Measurements from ENCODE around the gene PCDHGA9. TPM values are rescaled to one million over a fixed set of nuclear protein-coding genes. Genes with fewer than 3 reads are reported as not detected.
"Not testable (repeated sequence)": the region's sequence is repeated elsewhere in the genome, so short reads cannot be mapped to it uniquely, and the experiment has no call there.

PCDHGA9 gene
- total and polyA plus RNA-seq, 2 experiments from 2014 or later = 0.71 to 2.6 TPM

DNA sequence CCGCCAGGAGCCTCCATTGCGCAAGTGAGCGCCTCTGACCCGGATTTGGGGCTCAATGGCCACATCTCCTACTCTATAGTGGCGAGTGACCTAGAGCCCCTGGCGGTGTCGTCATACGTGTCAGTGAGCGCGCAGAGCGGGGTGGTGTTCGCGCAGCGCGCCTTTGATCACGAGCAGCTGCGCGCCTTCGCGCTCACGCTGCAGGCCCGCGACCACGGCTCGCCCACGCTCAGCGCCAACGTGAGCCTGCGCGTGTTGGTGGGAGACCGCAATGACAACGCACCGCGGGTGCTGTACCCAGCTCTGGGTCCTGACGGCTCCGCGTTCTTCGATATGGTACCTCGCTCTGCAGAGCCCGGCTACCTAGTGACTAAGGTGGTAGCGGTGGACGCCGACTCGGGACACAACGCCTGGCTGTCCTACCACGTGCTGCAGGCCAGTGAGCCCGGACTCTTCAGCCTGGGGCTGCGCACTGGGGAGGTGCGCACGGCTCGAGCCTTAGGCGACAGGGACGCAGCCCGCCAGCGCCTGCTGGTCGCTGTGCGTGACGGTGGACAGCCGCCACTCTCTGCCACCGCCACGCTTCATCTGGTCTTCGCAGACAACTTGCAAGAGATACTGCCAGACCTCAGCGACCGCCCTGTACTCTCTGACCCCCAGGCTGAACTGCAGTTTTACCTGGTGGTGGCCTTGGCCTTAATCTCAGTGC is 7.2 kb downstream of the PCDHGA9 start:
- Histone ChIP-seq H3K9me3 (ENCODE audit: low read depth) (no peaks in the 10 kb centered on the region), H4K20me1 (ENCODE audit: insufficient read depth) (no peaks in the 10 kb centered on the region), H3K9me2 (ENCODE audit: insufficient read depth) (no peaks in the 10 kb centered on the region), H3K9ac (no peak overlapping the region), H3K4me3 (no peak overlapping the region), H3K4me1 (ENCODE audit: insufficient read depth) (no peaks in the 10 kb centered on the region; the same call in 1 of the 2 replicates), H3K27ac (no peak overlapping the region), H3K4me2 (ENCODE audit: unreplicated experiment) (no peak overlapping the region), H3K36me3 (ENCODE audit: low read depth) (no peaks in the 10 kb centered on the region), H3K79me2 (ENCODE audit: insufficient read depth) (peaks cover 6% of the 10 kb centered on the region; the same call in 1 of the 2 replicates), H3K27me3 (replicated peaks; ENCODE audit: insufficient read depth) (no peaks in the 10 kb centered on the region), H3F3A (ENCODE audit: insufficient read depth) (peaks cover 5% of the 10 kb centered on the region; the same call in 1 of the 2 replicates), H2AFZ (no peak overlapping the region)
- DNase-seq = no peak
- in situ Hi-C loops (cut with MboI) = no loop called here
- WGBS, 2 experiments (ENCODE audit: low coverage in 1 of 2, low lambda C conversion rate in 2 of 2, missing lambda C conversion rate in 2 of 2) = 28 to 30% methylated on average over 56 to 59 of the region's 64 CpGs
- no peak for TF ChIP-seq EZH2phosphoT487 (IDR thresholded peaks at IDR 0.05; ENCODE audit: insufficient read depth, low read depth)
- TF ChIP-seq EZH2 (IDR thresholded peaks at IDR 0.05; ENCODE audit: insufficient read depth, poor library complexity, severe bottlenecking) = no peak

DNA sequence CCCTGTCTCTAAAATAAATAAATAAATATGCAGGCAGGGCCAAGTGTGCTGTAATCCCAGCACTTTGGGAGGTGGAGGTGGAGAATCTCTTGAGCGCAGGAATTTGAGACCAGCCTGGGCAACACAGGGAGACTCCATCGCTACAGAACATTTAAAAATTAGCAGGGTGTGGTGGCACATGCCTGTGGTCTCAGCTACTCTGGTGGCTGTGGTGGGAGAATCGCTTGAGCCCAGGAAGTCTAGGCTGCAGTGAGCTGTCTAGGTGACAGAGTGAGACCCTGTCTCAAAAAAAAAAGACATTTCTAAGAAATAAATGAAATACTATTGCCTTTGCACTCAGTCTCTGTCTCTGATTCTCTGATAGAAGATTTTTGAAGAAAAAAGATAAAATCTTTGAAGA is 9.0 kb downstream of the PCDHGA9 start:
- Histone ChIP-seq H3K9me2 (ENCODE audit: insufficient read depth) (no peaks in the 10 kb centered on the region), H2AFZ (no peak overlapping the region), H4K20me1 (ENCODE audit: insufficient read depth) (no peaks in the 10 kb centered on the region), H3K4me2 (ENCODE audit: unreplicated experiment) (no peak overlapping the region), H3K27ac (no peak overlapping the region), H3K27me3 (replicated peaks; ENCODE audit: insufficient read depth) (no peaks in the 10 kb centered on the region), H3F3A (ENCODE audit: insufficient read depth) (peaks cover 5% of the 10 kb centered on the region; the same call in 1 of the 2 replicates), H3K9me3 (ENCODE audit: low read depth) (no peaks in the 10 kb centered on the region), H3K9ac (no peak overlapping the region), H3K4me3 (no peak overlapping the region), H3K36me3 (ENCODE audit: low read depth) (no peaks in the 10 kb centered on the region), H3K79me2 (ENCODE audit: insufficient read depth) (peaks cover 6% of the 10 kb centered on the region; the same call in 1 of the 2 replicates), H3K4me1 (ENCODE audit: insufficient read depth) (no peaks in the 10 kb centered on the region; the same call in 1 of the 2 replicates)
- TF ChIP-seq EZH2 (IDR thresholded peaks at IDR 0.05; ENCODE audit: insufficient read depth, poor library complexity, severe bottlenecking) (no peak), EZH2phosphoT487 (IDR thresholded peaks at IDR 0.05; ENCODE audit: insufficient read depth, low read depth) (no peak)
- in situ Hi-C loops (cut with MboI) = no loop called here
- WGBS, 2 experiments (ENCODE audit: low coverage in 1 of 2, low lambda C conversion rate in 2 of 2, missing lambda C conversion rate in 2 of 2) = 52 to 60% methylated on average over 3 of the region's 3 CpGs
- DNase-seq = no peak

DNA sequence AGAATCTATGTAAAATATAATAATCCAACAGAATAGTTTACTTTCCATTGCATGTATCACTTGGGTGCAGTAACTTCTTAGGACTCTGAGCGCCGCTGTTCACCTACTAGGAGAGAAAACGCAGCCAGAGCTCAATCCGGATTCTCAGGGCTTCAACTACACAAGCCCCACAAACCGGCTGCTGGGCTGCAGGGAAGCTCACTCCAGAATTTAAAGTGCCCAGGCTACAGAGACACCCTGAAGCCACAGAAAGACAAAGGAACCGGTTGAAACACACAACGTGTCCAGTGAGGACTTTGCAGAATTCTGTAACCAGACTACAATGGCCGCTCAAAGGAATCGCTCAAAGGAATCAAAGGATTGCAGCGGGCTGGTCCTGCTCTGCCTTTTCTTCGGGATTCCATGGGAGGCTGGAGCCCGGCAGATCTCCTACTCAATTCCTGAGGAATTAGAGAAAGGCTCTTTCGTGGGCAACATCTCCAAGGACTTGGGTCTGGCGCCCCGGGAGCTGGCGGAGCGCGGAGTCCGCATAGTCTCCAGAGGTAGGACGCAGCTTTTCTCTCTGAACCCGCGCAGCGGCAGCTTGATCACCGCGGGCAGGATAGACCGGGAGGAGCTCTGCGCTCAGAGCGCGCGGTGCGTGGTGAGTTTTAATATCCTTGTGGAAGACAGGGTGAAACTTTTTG is 10.4 kb downstream of the PCDHGA9 start, which contains the start of gene PCDHGA10:
Gene PCDHGA10, plus strand, starts transcription at position 134 of the 686 bp plus-strand sequence. Its CDS starts 189 bp downstream, at position 323.
- peak within 1 kb of the TSS; percentile 87 for H2AFZ ChIP-seq
- WGBS, 2 experiments (ENCODE audit: low coverage in 1 of 2, low lambda C conversion rate in 2 of 2, missing lambda C conversion rate in 2 of 2) = 25 to 35% methylated on average over 31 of the region's 31 CpGs
- no peaks in the 10 kb centered on the region for H3K9me3 ChIP-seq (ENCODE audit: low read depth)
- in situ Hi-C loops (cut with MboI) = no loop called here
- peak within 1 kb of the TSS; percentile 35 for H3K9ac ChIP-seq
- no peaks in the 10 kb centered on the region for H3K27me3 ChIP-seq (replicated peaks; ENCODE audit: insufficient read depth)
- H3K36me3 ChIP-seq (ENCODE audit: low read depth) = no peaks in the 10 kb centered on the region
- no peak for TF ChIP-seq EZH2 (IDR thresholded peaks at IDR 0.05; ENCODE audit: insufficient read depth, poor library complexity, severe bottlenecking)
- TF ChIP-seq EZH2phosphoT487 (IDR thresholded peaks at IDR 0.05; ENCODE audit: insufficient read depth, low read depth) = no peak
- peaks cover 6% of the 10 kb centered on the region; the same call in 1 of the 2 replicates for H3K79me2 ChIP-seq (ENCODE audit: insufficient read depth)
- H4K20me1 ChIP-seq (ENCODE audit: insufficient read depth) = no peaks in the 10 kb centered on the region
- no peaks in the 10 kb centered on the region for H3K9me2 ChIP-seq (ENCODE audit: insufficient read depth)
- peaks cover 2% of the 10 kb centered on the region for H3F3A ChIP-seq (ENCODE audit: insufficient read depth)
- H3K4me1 ChIP-seq (ENCODE audit: insufficient read depth) = peaks cover 5% of the 10 kb centered on the region; the same call in 1 of the 2 replicates
- peak; percentile 94 for DNase-seq
- peak within 1 kb of the TSS; percentile 70 for H3K4me3 ChIP-seq
- H3K27ac ChIP-seq = no peak within 1 kb of the TSS
- peak within 1 kb of the TSS; percentile 66 for H3K4me2 ChIP-seq (ENCODE audit: unreplicated experiment)

DNA sequence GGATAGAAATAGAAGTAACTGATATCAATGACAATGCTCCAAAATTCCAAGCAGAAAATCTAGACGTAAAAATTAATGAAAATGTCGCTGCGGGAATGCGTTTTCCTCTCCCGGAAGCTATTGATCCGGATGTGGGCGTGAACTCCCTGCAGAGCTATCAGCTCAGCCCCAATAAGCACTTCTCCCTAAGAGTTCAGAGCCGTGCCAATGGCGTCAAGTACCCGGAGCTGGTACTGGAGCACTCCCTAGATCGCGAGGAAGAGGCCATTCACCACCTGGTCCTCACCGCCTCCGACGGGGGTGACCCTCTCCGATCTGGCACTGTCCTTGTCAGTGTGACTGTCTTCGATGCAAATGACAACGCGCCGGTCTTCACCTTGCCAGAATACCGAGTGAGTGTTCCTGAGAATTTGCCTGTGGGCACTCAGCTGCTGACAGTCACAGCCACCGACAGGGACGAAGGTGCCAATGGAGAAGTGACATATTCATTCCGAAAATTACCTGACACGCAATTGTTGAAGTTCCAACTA is 11.0 kb downstream of the PCDHGA9 start:
- no peaks in the 10 kb centered on the region for H4K20me1 ChIP-seq (ENCODE audit: insufficient read depth)
- H3K9me3 ChIP-seq (ENCODE audit: low read depth) = no peaks in the 10 kb centered on the region
- TF ChIP-seq EZH2phosphoT487 (IDR thresholded peaks at IDR 0.05; ENCODE audit: insufficient read depth, low read depth) = no peak
- no peak for TF ChIP-seq EZH2 (IDR thresholded peaks at IDR 0.05; ENCODE audit: insufficient read depth, poor library complexity, severe bottlenecking)
- no peaks in the 10 kb centered on the region for H3K27me3 ChIP-seq (replicated peaks; ENCODE audit: insufficient read depth)
- peaks cover 5% of the 10 kb centered on the region; the same call in 1 of the 2 replicates for H3K4me1 ChIP-seq (ENCODE audit: insufficient read depth)
- H3K79me2 ChIP-seq (ENCODE audit: insufficient read depth) = peaks cover 10% of the 10 kb centered on the region
- 27% methylated on average over 25 of the region's 25 CpGs for WGBS, 2 experiments (ENCODE audit: low coverage in 1 of 2, low lambda C conversion rate in 2 of 2, missing lambda C conversion rate in 2 of 2)
- H3K9me2 ChIP-seq (ENCODE audit: insufficient read depth) = no peaks in the 10 kb centered on the region
- peak overlapping the region; percentile 70 for H3K4me3 ChIP-seq
- no peak for DNase-seq
- no peak overlapping the region for H3K27ac ChIP-seq
- peak overlapping the region; percentile 87 for H2AFZ ChIP-seq
- peak overlapping the region; percentile 66 for H3K4me2 ChIP-seq (ENCODE audit: unreplicated experiment)
- no peaks in the 10 kb centered on the region for H3K36me3 ChIP-seq (ENCODE audit: low read depth)
- in situ Hi-C loops (cut with MboI) = no loop called here
- peak overlapping the region; percentile 35 for H3K9ac ChIP-seq
- peaks cover 8% of the 10 kb centered on the region for H3F3A ChIP-seq (ENCODE audit: insufficient read depth)

DNA sequence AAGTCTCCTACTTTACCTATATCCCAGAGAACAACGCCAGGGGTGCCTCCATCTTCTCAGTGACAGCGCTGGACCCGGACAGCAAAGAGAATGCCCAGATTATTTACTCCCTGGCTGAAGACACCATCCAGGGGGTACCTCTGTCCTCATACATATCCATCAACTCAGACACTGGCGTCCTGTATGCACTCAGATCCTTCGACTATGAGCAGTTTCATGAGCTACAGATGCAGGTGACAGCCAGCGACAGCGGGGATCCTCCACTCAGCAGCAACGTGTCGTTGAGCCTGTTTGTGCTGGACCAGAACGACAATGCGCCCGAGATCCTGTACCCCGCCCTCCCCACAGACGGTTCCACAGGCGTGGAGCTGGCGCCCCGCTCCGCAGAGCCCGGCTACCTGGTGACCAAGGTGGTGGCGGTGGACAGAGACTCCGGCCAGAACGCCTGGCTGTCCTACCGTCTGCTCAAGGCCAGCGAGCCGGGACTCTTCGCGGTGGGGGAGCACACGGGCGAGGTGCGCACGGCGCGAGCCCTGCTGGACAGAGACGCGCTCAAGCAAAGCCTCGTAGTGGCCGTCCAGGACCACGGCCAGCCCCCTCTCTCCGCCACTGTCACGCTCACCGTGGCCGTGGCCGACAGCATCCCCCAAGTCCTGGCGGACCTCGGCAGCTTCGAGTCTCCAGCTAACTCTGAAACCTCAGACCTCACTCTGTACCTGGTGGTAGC is 12.1 kb downstream of the PCDHGA9 start:
- in situ Hi-C loops (cut with MboI) = loop anchor here (5.0 kb wide), 1 partner anchor 148 kb away; no protein-coding TSS in a partner anchor
- not testable (repeated sequence) for H3K27me3 ChIP-seq (replicated peaks; ENCODE audit: insufficient read depth)
- 51 to 54% methylated on average over 33 to 36 of the region's 46 CpGs for WGBS, 2 experiments (ENCODE audit: low coverage in 1 of 2, low lambda C conversion rate in 2 of 2, missing lambda C conversion rate in 2 of 2)

DNA sequence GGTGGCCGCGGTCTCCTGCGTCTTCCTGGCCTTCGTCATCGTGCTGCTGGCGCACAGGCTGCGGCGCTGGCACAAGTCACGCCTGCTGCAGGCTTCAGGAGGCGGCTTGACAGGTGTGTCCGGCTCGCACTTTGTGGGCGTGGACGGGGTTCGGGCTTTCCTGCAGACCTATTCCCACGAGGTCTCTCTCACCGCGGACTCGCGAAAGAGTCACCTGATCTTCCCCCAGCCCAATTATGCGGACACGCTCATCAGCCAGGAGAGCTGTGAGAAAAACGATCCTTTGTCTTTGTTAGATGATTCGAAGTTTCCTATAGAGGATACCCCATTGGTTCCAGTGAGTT is 12.7 kb downstream of the PCDHGA9 start:
- H3K27ac ChIP-seq; H3K27me3 ChIP-seq (replicated peaks; ENCODE audit: insufficient read depth); DNase-seq; H2AFZ ChIP-seq; H3K9me2 ChIP-seq (ENCODE audit: insufficient read depth); H3K36me3 ChIP-seq (ENCODE audit: low read depth); H3K9me3 ChIP-seq (ENCODE audit: low read depth); H3K4me1 ChIP-seq (ENCODE audit: insufficient read depth); H3K4me3 ChIP-seq; H3K9ac ChIP-seq; H3K4me2 ChIP-seq (ENCODE audit: unreplicated experiment); H4K20me1 ChIP-seq (ENCODE audit: insufficient read depth): not testable (repeated sequence)
- in situ Hi-C loops (cut with MboI) = loop anchor here (5.0 kb wide), 1 partner anchor 147 kb away; no protein-coding TSS in a partner anchor
- Histone ChIP-seq H3K79me2 (ENCODE audit: insufficient read depth) (peaks cover 16% of the 10 kb centered on the region), H3F3A (ENCODE audit: insufficient read depth) (peaks cover 12% of the 10 kb centered on the region)
- WGBS, 2 experiments (ENCODE audit: low coverage in 1 of 2, low lambda C conversion rate in 2 of 2, missing lambda C conversion rate in 2 of 2) = 57 to 58% methylated on average over 24 of the region's 24 CpGs

More for the DNA sequence above, 12.1 kb downstream of the PCDHGA9 start:
- H3K4me3 ChIP-seq; H3K9me3 ChIP-seq (ENCODE audit: low read depth); DNase-seq; H3K4me2 ChIP-seq (ENCODE audit: unreplicated experiment); H3K9me2 ChIP-seq (ENCODE audit: insufficient read depth); H4K20me1 ChIP-seq (ENCODE audit: insufficient read depth); H3K9ac ChIP-seq; H3K36me3 ChIP-seq (ENCODE audit: low read depth); H3K27ac ChIP-seq; H3K4me1 ChIP-seq (ENCODE audit: insufficient read depth); H2AFZ ChIP-seq: not testable (repeated sequence)
- H3F3A ChIP-seq (ENCODE audit: insufficient read depth) = peaks cover 11% of the 10 kb centered on the region
- peaks cover 16% of the 10 kb centered on the region for H3K79me2 ChIP-seq (ENCODE audit: insufficient read depth)

All from GM23248 (cell line).